GM12872 (cell line): ENCODE results near the gene ATG7.

ENCODE experiments used
- TF ChIP-seq, protein P1 (sequence below): IDR thresholded peaks from 3 replicates; pipeline ENCODE4 v1.5.1; 2011; ENCODE audit warnings: low read depth, mild to moderate bottlenecking, low read length, moderate library complexity; ENCODE audit not compliant: insufficient read depth

Gene ATG7

DNA sequence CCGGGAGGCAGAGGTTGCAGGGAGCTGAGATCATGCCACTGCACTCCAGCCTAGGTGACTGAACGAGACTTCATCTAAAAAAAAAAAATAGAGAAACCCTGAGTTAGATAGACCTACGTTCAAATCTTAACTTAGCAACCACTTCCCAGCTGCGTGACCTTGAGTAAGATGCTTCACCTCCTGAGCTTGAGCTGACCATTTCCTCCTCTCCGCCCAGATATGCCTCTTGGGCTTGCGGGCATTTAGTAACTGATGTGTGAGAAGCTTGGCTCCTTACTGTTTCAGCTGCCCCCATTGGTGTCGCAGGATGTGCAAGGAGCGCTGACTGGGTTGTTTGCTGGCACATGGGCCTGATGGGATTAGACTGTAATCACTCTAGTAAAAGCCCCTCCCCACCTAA, 26.9 kb upstream of the ATG7 start:
- TF ChIP-seq, protein P1, sequence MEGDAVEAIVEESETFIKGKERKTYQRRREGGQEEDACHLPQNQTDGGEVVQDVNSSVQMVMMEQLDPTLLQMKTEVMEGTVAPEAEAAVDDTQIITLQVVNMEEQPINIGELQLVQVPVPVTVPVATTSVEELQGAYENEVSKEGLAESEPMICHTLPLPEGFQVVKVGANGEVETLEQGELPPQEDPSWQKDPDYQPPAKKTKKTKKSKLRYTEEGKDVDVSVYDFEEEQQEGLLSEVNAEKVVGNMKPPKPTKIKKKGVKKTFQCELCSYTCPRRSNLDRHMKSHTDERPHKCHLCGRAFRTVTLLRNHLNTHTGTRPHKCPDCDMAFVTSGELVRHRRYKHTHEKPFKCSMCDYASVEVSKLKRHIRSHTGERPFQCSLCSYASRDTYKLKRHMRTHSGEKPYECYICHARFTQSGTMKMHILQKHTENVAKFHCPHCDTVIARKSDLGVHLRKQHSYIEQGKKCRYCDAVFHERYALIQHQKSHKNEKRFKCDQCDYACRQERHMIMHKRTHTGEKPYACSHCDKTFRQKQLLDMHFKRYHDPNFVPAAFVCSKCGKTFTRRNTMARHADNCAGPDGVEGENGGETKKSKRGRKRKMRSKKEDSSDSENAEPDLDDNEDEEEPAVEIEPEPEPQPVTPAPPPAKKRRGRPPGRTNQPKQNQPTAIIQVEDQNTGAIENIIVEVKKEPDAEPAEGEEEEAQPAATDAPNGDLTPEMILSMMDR: no peak

GRCh38 chr3:11245827-11246662, 26.2 kb upstream of the ATG7 start:
- TF ChIP-seq, protein P1: no peak

DNA sequence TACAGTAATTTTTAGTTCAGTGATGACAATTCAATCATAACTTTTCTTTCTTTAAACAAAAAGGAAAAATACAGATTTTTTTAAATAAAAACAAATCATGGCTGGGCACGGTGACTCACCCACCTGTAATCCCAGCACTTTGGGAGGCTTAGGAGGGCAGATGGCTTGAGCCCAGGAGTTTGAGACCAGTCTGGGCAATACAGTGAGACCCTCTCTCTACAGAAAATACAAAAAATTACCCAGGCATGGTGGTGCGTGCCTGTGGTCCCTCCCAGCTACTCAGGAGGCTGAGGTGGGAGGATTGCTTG, 25.6 kb upstream of the ATG7 start:
- TF ChIP-seq, protein P1: no peak

DNA sequence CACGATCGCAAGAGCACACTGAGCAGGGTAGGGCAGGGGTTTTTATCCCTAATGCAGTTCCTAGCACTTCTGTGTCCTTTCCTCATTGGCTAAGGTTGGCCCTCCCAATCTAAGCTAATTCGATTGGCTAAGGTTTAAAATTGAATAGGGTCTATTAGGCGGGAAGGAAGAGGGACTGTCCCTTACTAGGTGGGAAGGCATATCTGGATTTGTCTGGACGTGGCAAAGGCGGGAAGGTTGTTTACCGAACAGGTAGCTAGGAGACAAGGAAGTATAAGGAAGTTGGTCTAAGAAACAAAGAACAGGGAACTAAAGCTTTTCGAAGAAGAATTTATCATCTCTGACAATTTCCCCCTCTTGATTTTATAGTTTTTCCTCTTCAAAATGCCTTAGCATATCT, 24.8 kb upstream of the ATG7 start:
- TF ChIP-seq, protein P1: no peak

DNA sequence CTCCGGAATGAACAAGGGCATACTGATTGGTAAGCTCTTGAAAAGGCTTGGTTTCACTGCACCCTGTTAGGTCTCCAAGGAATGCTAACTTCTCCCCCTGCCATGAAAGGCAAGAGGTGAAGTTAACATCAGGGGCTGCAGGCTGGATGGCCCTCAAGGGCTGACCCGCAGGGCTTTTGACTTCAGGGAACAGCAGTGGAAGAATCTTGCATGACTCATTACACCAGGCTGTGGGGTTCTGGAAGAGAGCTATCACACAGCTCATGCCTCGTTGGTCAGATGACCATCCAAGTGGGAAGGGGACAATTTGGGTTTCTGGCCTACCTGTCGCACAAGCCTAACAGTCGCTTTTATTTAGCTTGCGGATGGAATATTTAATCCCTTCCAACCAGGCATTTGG, 23.6 kb upstream of the ATG7 start:
- TF ChIP-seq, protein P1: no peak

GRCh38 chr3:11250902-11251806, 21.0 kb upstream of the ATG7 start:
- TF ChIP-seq, protein P1: no peak

DNA sequence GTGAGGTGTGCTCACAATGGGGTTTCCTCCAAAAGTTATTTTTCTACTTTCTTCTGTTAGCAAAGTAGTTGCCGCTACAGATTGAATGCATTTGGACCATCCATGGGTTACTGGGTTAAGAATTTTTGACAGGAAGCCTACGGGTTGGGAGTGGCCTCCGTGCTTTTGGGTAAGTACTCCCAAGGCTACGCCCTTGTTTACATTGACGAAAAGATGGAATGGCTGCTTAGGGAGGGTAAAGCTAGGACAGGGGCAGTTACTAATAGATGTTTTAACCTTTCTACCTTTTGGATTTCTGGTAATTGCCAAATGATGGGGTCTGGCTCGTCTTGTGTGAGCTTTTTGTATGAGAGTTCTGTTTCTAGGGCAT, 20.4 kb upstream of the ATG7 start:
- TF ChIP-seq, protein P1: no peak
